ENCODE measurements around the gene UBR2.

UBR2 gene

GRCh38 chr6:42563697-42564505 lies at the start of gene UBR2:
UBR2 (plus strand) TSS chr6:42564029; CDS start chr6:42564320, 291 bp downstream.
- DNase-seq (ENCODE audit: low read depth) = peak; percentile 99

DNA sequence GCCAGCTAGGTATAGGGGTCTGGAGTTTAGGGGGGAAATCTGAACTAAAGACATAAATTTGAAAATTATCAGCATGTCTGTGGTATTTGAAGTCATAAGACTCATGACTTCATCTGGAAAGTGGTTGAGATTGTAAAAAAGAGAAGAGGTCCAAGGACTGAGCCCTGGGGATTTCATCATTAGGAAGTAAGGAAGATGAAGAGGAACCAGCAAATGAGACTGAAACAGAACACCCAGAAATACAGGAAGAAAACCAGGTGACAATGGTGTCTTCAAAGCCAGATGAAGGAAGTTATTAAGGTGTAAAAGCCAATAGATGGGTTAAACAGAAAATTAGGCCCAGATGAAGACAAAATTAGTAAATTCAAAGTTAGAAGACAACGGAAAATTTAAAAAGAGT lies 49.1 kb upstream of the UBR2 start:
- DNase-seq (ENCODE audit: low read depth) = no peak

- no peak for DNase-seq (ENCODE audit: low read depth)
These were observed 44.0 kb upstream of the UBR2 start for GRCh38 chr6:42519779-42520178.

- peak; percentile 46 for DNase-seq (ENCODE audit: low read depth)
These were observed 42.8 kb upstream of the UBR2 start for GRCh38 chr6:42520786-42521607.

DNA sequence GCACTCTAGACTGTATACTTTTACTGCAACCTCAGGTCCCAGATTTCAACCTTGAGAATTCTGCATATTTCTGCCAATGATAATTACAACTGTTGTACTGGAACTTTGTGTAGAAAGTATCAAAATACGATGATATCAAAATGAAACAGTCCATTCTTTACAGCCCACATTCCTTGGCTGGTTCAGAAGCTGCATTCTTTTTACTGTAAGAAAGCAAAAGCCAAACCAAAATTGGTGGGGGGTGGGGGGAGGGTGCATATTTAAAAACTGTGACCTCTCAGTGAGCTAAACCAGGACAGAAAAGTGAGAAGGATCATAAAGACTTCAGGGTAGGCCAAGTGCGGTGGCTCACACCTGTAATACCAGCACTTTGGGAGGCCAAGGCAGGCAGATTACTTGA lies 41.8 kb upstream of the UBR2 start:
- no peak for DNase-seq (ENCODE audit: low read depth)

GRCh38 chr6:42522942-42523814 lies 40.7 kb upstream of the UBR2 start:
- no peak for DNase-seq (ENCODE audit: low read depth)

DNA sequence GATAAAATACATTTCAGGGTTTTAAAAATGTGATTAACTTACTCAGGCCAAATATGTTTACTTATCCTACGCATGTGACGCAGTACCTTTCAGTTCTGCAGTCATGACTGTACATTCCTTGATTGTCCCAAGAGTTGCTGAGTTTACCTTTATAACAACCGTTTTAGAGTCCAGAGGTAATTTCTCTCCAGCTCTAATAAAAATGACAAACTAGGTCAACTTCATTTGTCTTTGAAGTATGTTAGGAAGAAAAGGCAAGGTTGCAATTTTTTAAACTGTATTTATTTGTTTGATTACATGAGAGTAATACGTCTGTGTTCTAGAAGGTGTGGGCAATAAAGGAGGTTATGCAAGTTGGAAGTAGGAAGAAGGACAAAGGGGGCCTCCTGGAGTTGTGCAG lies 38.6 kb upstream of the UBR2 start:
- peak; percentile 47 for DNase-seq (ENCODE audit: low read depth)

DNA sequence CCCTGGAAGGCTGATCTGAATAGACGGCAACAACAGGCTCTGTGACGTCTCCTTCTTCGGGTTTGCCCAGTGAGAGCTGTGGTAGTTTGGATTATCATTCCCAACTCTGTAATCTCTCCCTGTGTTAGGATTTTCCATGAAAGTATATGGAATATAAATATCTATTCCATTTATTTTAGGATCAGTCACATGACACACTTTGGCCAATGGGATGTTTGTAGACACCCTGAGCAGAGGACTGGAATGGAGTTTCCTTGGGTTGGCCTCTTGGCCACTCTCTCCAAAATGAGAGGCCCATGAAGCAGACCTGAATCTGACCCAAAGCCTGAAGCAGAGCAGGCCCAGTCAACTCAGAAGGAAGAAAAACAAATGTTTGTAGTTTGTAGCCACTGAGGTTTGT lies 37.2 kb upstream of the UBR2 start:
- DNase-seq (ENCODE audit: low read depth) = no peak

DNA sequence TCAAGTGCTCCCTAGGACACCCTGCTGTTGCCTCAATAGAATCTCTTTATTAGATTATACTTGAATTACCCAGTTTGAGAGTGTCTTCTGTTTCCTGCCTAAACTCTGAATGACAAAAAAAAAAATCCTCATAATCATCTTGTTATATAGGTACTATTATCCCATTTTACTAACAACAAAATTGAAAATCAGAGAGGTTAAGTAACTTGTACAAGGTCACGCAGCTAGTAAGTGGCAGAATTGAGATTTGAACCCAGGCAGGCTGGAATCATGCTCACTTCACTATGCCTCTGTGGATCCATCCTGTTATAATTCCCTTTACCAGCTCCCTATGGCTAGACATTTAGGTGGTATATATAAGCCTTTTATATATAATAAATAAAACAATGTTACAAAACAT lies 36.6 kb upstream of the UBR2 start:
- no peak for DNase-seq (ENCODE audit: low read depth)

DNA sequence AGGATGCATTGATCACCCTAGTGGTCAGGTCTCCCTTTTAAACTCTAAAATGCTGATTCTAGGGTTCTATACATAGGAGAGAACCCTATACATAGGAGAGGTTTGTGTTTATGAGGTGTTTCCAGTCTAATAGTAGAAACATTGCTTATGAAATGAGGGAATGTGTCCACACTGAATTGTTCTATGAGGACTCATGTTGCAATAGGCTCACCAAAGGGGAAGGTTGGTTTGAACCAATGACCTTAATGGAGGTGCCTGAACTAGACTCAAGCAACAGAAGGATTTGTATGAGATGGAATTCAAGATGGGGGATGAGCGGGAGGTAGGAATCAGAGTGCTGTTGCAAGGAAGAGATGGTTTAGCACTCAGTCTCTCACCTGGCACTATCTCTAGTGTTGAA lies 33.5 kb upstream of the UBR2 start:
- peak; percentile 26 for DNase-seq (ENCODE audit: low read depth)

GRCh38 chr6:42530751-42531150 lies 33.1 kb upstream of the UBR2 start:
- DNase-seq (ENCODE audit: low read depth) = no peak

GRCh38 chr6:42532038-42532669 lies 31.7 kb upstream of the UBR2 start:
- peak; percentile 63 for DNase-seq (ENCODE audit: low read depth)

DNA sequence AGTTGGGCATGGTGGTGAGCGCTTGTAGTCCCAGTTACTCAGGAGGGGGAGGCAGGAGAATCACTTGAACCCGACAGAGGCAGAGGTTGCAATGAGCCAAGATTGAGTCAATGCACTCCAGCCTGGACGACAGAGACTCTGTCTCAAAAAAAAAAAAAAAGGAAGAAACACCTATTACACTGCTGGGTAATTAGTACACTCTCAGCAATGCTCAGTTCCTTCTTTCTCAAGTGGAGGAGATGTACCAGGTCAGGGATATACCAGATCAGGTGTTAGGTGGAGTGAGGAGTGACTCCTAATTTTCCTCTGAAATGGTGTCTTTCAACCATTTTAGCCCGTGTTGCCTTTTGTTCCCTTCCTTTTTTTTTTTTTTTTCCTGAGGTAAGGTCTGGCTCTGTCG lies 30.0 kb upstream of the UBR2 start:
- no peak for DNase-seq (ENCODE audit: low read depth)

GRCh38 chr6:42537536-42537935 lies 26.3 kb upstream of the UBR2 start:
- DNase-seq (ENCODE audit: low read depth) = no peak

DNA sequence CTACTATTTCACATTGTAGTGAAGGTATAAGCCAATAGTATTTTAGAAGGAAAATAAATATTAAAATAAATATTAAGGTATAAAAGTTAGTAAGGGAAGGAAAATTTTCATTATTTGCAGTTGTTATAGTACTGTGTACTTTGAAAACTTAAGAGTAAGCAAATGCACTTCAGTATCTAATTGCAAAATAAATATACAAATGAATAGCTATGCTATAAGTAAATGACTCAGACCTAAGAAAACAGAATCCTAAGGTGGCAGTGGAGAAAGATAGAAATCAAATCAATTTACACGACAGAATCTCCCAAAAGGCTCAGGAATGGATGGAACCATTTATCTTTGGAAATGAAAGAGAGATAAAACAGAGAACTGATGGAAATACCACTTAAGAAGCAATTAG lies 24.7 kb upstream of the UBR2 start:
- no peak for DNase-seq (ENCODE audit: low read depth)

DNA sequence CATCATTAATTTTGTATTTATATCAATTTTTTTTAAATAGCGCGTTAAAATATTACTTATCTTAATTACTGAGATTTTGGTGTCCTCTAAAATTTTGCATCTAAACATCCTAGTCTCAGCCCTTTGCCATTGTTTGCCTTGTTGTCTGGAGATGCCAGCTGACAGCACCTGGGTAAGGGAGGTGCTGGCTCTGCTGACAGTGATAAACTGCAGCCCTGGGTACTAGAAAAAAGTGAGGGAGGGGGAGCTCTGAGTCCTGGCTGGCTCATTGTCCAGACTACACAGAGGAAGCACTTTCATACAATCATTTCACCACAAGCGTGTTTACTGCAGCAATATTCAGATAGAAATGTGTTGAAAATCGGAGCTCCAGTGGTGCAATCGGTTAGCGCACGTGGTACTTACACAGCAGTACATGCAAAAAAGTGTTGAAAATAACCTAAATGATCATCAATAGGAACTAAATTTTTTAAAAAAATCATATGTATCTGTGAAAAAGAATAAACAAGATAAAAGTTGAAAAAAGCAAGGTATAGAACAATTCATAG lies 18.5 kb upstream of the UBR2 start:
- no peak for DNase-seq (ENCODE audit: low read depth)

GRCh38 chr6:42547407-42548329 lies 16.2 kb upstream of the UBR2 start:
- peak; percentile 79 for DNase-seq (ENCODE audit: low read depth)

DNA sequence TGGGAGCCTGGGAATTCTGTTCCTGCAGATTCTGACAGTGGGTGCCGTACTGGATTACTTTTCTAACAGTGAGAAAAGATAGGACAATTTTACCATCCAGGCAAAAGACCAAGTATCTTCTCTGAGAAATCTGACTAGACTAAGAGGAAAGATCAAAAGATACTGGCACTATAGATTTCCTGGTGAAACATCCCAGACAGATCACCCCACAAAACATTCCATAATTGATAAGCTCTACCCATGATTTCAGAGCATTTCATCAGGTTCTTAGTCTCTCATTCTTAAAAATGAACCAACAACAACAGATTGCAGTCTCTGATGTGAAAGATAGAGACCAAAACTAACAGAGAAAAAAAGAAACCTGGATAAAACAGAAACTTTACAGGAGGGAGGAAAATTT lies 13.6 kb upstream of the UBR2 start:
- peak; percentile 12 for DNase-seq (ENCODE audit: low read depth)

DNA sequence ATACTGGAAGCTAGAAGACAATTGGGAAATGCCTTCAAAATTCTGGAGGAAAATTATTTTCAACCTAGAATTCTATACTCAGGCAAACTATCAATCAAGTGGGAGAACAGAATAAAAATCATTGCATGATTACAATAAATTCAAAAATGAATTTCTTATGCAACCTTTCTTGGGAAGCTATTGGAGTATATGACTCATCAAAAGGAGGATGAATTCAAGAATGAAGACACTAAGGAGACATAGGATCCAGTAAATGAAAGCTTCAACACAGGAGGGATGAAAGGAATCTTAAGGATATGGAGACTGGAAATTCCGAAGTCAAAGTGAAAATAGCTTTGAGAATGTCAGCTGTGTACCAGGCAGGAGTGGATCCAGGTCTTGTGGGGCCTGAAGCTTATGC lies 12.6 kb upstream of the UBR2 start:
- peak; percentile 58 for DNase-seq (ENCODE audit: low read depth)

GRCh38 chr6:42552380-42552779 lies 11.4 kb upstream of the UBR2 start:
- DNase-seq (ENCODE audit: low read depth) = no peak
